ENCODE measurements around the gene ZNF761. TPM values are rescaled to one million over a fixed set of nuclear protein-coding genes. Genes with fewer than 3 reads are reported as not detected.
A peak's percentile ranks its signal among the peaks of the same experiment; 100 is the strongest.
"Not testable (repeated sequence)": the region's sequence is repeated elsewhere in the genome, so short reads cannot be mapped to it uniquely, and the experiment has no call there.

Gene ZNF761
- total RNA-seq, 1 experiment from 2014 or later, result 16.4 TPM

- no peaks in the 10 kb centered on the region for H3K27me3 ChIP-seq (ENCODE audit: insufficient read depth, low read depth)
- H3K9me2 ChIP-seq (ENCODE audit: insufficient read depth), result no peaks in the 10 kb centered on the region
- POLR2A ChIA-PET (ENCODE audit: unreplicated experiment), result interaction anchor here (0.6 kb wide), 1 partner anchor 366 kb away, joined by 4 read pairs; no protein-coding TSS in a partner anchor
- H3K4me3 ChIP-seq, result no peak overlapping the region
- no peak overlapping the region for H2AFZ ChIP-seq
- H3K79me2 ChIP-seq (ENCODE audit: low read depth), result no peaks in the 10 kb centered on the region
- peaks cover 10% of the 10 kb centered on the region; the same call in 1 of the 2 replicates for H3K9me3 ChIP-seq (ENCODE audit: insufficient read depth, low read depth)
- H3F3A ChIP-seq (ENCODE audit: insufficient read depth, low read depth), result no peaks in the 10 kb centered on the region
- H3K27ac ChIP-seq, result no peak overlapping the region
- no peaks in the 10 kb centered on the region for H4K20me1 ChIP-seq (ENCODE audit: insufficient read depth)
- no peaks in the 10 kb centered on the region for H3K4me1 ChIP-seq (replicated peaks; ENCODE audit: insufficient read depth)
- DNase-seq, result peak; percentile 37
- no peak overlapping the region for H3K4me2 ChIP-seq
- no peak for TF ChIP-seq EZH2 (IDR thresholded peaks at IDR 0.05; ENCODE audit: low read depth)
- TF ChIP-seq, protein P1, sequence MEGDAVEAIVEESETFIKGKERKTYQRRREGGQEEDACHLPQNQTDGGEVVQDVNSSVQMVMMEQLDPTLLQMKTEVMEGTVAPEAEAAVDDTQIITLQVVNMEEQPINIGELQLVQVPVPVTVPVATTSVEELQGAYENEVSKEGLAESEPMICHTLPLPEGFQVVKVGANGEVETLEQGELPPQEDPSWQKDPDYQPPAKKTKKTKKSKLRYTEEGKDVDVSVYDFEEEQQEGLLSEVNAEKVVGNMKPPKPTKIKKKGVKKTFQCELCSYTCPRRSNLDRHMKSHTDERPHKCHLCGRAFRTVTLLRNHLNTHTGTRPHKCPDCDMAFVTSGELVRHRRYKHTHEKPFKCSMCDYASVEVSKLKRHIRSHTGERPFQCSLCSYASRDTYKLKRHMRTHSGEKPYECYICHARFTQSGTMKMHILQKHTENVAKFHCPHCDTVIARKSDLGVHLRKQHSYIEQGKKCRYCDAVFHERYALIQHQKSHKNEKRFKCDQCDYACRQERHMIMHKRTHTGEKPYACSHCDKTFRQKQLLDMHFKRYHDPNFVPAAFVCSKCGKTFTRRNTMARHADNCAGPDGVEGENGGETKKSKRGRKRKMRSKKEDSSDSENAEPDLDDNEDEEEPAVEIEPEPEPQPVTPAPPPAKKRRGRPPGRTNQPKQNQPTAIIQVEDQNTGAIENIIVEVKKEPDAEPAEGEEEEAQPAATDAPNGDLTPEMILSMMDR (conservative IDR thresholded peaks at IDR 0.05), result peak; percentile 62
- H3K36me3 ChIP-seq (ENCODE audit: low read depth), result no peaks in the 10 kb centered on the region
- no TSS peak for BruUV-seq (replicated peaks)
- CTCF ChIA-PET, result interaction anchor here (1.1 kb wide), 1 partner anchor 368 kb away, joined by 4 read pairs; no protein-coding TSS in a partner anchor
- intact Hi-C loops (cut with micrococcal nuclease; ENCODE audit: unreplicated experiment), result loop anchor here (1.0 kb wide), 1 partner anchor 321 kb away; no protein-coding TSS in a partner anchor
Observed at GRCh38 chr19:53424968-53425597, 6.7 kb upstream of the ZNF761 start.

- Histone ChIP-seq H3K4me2 (peak overlapping the region; percentile 79), H3K4me1 (replicated peaks; ENCODE audit: insufficient read depth) (no peaks in the 10 kb centered on the region; the same call in 1 of the 2 replicates), H2AFZ (peak overlapping the region; percentile 91), H3K4me3 (peak overlapping the region; percentile 91), H3K27me3 (ENCODE audit: insufficient read depth, low read depth) (no peaks in the 10 kb centered on the region), H4K20me1 (ENCODE audit: insufficient read depth) (no peaks in the 10 kb centered on the region), H3K27ac (peak overlapping the region; percentile 67), H3K36me3 (ENCODE audit: low read depth) (peaks cover 36% of the 10 kb centered on the region), H3K79me2 (ENCODE audit: low read depth) (peaks cover 17% of the 10 kb centered on the region), H3K9me3 (ENCODE audit: insufficient read depth, low read depth) (peaks cover 8% of the 10 kb centered on the region; the same call in 1 of the 2 replicates), H3F3A (ENCODE audit: insufficient read depth, low read depth) (no peaks in the 10 kb centered on the region), H3K9me2 (ENCODE audit: insufficient read depth) (no peaks in the 10 kb centered on the region)
- TSS peak; percentile 76 for BruUV-seq (replicated peaks)
- DNase-seq, result no peak
- no peak for TF ChIP-seq EZH2 (IDR thresholded peaks at IDR 0.05; ENCODE audit: low read depth)
- TF ChIP-seq, protein P1 (conservative IDR thresholded peaks at IDR 0.05), result no peak
- ChIA-PET POLR2A (ENCODE audit: unreplicated experiment) (interaction anchor here (0.6 kb wide), 1 partner anchor 596 kb away, joined by 3 read pairs; no protein-coding TSS in a partner anchor), CTCF (no interaction called here)
- intact Hi-C loops (cut with micrococcal nuclease; ENCODE audit: unreplicated experiment), result loop anchor here (10.0 kb wide), 1 partner anchor 83 kb away; no protein-coding TSS in a partner anchor
Observed at GRCh38 chr19:53432088-53432661, 391 bp downstream of the ZNF761 start.

DNA sequence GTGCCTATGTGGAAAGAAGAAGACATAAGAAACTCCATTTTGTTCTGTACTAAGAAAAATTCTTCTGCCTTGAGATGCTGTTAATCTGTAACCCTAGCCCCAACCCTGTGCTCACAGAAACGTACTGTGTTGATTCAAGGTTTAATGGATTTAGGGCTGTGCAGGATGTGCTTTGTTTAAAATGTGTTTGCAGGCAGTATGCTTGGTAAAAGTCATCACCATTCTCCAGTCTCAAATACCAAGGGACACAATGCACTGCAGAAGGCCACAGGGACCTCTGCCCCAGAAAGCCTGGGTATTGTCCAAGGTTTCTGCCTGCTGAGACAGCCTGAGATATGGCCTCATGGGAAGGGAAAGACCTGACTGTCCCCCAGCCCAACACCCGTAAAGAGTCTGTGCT, 12.0 kb downstream of the ZNF761 start:
- H3K9me3 ChIP-seq (ENCODE audit: insufficient read depth, low read depth), result peaks cover 48% of the 10 kb centered on the region
- intact Hi-C loops (cut with micrococcal nuclease; ENCODE audit: unreplicated experiment); H3K4me2 ChIP-seq; BruUV-seq (replicated peaks); H2AFZ ChIP-seq; H3K9me2 ChIP-seq (ENCODE audit: insufficient read depth); H4K20me1 ChIP-seq (ENCODE audit: insufficient read depth); H3K79me2 ChIP-seq (ENCODE audit: low read depth); H3K4me1 ChIP-seq (replicated peaks; ENCODE audit: insufficient read depth); H3K27me3 ChIP-seq (ENCODE audit: insufficient read depth, low read depth); DNase-seq; CTCF ChIA-PET; H3F3A ChIP-seq (ENCODE audit: insufficient read depth, low read depth); H3K4me3 ChIP-seq; POLR2A ChIA-PET (ENCODE audit: unreplicated experiment); H3K27ac ChIP-seq: not testable (repeated sequence)
- peaks cover 49% of the 10 kb centered on the region for H3K36me3 ChIP-seq (ENCODE audit: low read depth)

GRCh38 chr19:53447196-53447595, 15.4 kb downstream of the ZNF761 start:
- H2AFZ ChIP-seq; H3K27ac ChIP-seq; H3F3A ChIP-seq (ENCODE audit: insufficient read depth, low read depth); intact Hi-C loops (cut with micrococcal nuclease; ENCODE audit: unreplicated experiment); POLR2A ChIA-PET (ENCODE audit: unreplicated experiment); H4K20me1 ChIP-seq (ENCODE audit: insufficient read depth); DNase-seq; BruUV-seq (replicated peaks); H3K79me2 ChIP-seq (ENCODE audit: low read depth); H3K4me3 ChIP-seq; H3K4me2 ChIP-seq; H3K4me1 ChIP-seq (replicated peaks; ENCODE audit: insufficient read depth); CTCF ChIA-PET; H3K27me3 ChIP-seq (ENCODE audit: insufficient read depth, low read depth); H3K9me2 ChIP-seq (ENCODE audit: insufficient read depth): not testable (repeated sequence)
- peaks cover 59% of the 10 kb centered on the region for H3K9me3 ChIP-seq (ENCODE audit: insufficient read depth, low read depth)
- H3K36me3 ChIP-seq (ENCODE audit: low read depth), result peaks cover 55% of the 10 kb centered on the region

Measured in PC-9 (cell line).